ENCODE measurements around the gene CADM2.
"Not testable (repeated sequence)": the region's sequence is repeated elsewhere in the genome, so short reads cannot be mapped to it uniquely, and the experiment has no call there.

CADM2 gene

GRCh38 chr3:85481411-85482212 lies 522.8 kb downstream of the CADM2 start:
- DNase-seq (ENCODE audit: low read depth), result no peak

GRCh38 chr3:85482213-85482490 lies 523.4 kb downstream of the CADM2 start:
- DNase-seq (ENCODE audit: low read depth), result no peak

- DNase-seq (ENCODE audit: low read depth), result no peak
These were observed 525.2 kb downstream of the CADM2 start for GRCh38 chr3:85483986-85484385.

GRCh38 chr3:85487375-85487774 lies 528.6 kb downstream of the CADM2 start:
- DNase-seq (ENCODE audit: low read depth), result no peak

- no peak for DNase-seq (ENCODE audit: low read depth)
These were observed 536.8 kb downstream of the CADM2 start for GRCh38 chr3:85495602-85496001.

- DNase-seq (ENCODE audit: low read depth), result no peak
These were observed 539.4 kb downstream of the CADM2 start for GRCh38 chr3:85498177-85498576.

- DNase-seq (ENCODE audit: low read depth), result no peak
These were observed 543.5 kb downstream of the CADM2 start for GRCh38 chr3:85502148-85502875.

- DNase-seq (ENCODE audit: low read depth), result not testable (repeated sequence)
These were observed 545.5 kb downstream of the CADM2 start for GRCh38 chr3:85504129-85504784.

- not testable (repeated sequence) for DNase-seq (ENCODE audit: low read depth)
These were observed 546.2 kb downstream of the CADM2 start for GRCh38 chr3:85504785-85505511.

GRCh38 chr3:85507052-85507451 lies 548.3 kb downstream of the CADM2 start:
- DNase-seq (ENCODE audit: low read depth), result not testable (repeated sequence)

- no peak for DNase-seq (ENCODE audit: low read depth)
These were observed 549.9 kb downstream of the CADM2 start for GRCh38 chr3:85508659-85509058.

- DNase-seq (ENCODE audit: low read depth), result no peak
These were observed 557.4 kb downstream of the CADM2 start for GRCh38 chr3:85516146-85516545.

- no peak for DNase-seq (ENCODE audit: low read depth)
These were observed 565.3 kb downstream of the CADM2 start for GRCh38 chr3:85524104-85524503.

GRCh38 chr3:85525264-85525663 lies 566.5 kb downstream of the CADM2 start:
- DNase-seq (ENCODE audit: low read depth), result no peak

GRCh38 chr3:85533586-85533985 lies 574.8 kb downstream of the CADM2 start:
- DNase-seq (ENCODE audit: low read depth), result no peak

GRCh38 chr3:85535517-85535916 lies 576.7 kb downstream of the CADM2 start:
- DNase-seq (ENCODE audit: low read depth), result no peak

- no peak for DNase-seq (ENCODE audit: low read depth)
These were observed 580.4 kb downstream of the CADM2 start for GRCh38 chr3:85539232-85539631.

- no peak for DNase-seq (ENCODE audit: low read depth)
These were observed 595.4 kb downstream of the CADM2 start for GRCh38 chr3:85554153-85554552.

GRCh38 chr3:85560088-85560785 lies 601.4 kb downstream of the CADM2 start:
- DNase-seq (ENCODE audit: low read depth), result no peak

- DNase-seq (ENCODE audit: low read depth), result no peak
These were observed 608.4 kb downstream of the CADM2 start for GRCh38 chr3:85567071-85567676.

GRCh38 chr3:85570819-85571218 lies 612.0 kb downstream of the CADM2 start:
- no peak for DNase-seq (ENCODE audit: low read depth)

Data from T-helper 22 cell (primary cell).